Fibroblast of mammary gland (primary cell): ENCODE results near the gene RILPL1.
"Not testable (repeated sequence)": the region's sequence is repeated elsewhere in the genome, so short reads cannot be mapped to it uniquely, and the experiment has no call there.

Source experiments
- DNase-seq: peaks from one replicate; pipeline ENCODE4 v3.0.0-alpha.2; 2010; ENCODE audit warnings: low read depth
- H3K4me3 ChIP-seq: 2 replicates; pipeline ENCODE4 v1.5.1; 2011; ENCODE audit warnings: low read depth, mild to moderate bottlenecking, low read length, moderate library complexity; ENCODE audit not compliant: control insufficient read depth
- CTCF ChIP-seq: conservative IDR thresholded peaks from 2 replicates; pipeline ENCODE4 v1.5.1; 2011; ENCODE audit warnings: low read depth, low read length, inconsistent platforms; ENCODE audit not compliant: control insufficient read depth, insufficient read depth

Gene RILPL1

GRCh38 chr12:123457980-123458779, 75.3 kb downstream of the RILPL1 start, which contains the start of gene SNRNP35:
Gene SNRNP35 (plus strand): TSS chr12:123458139. CDS start chr12:123465541, 7,402 bp downstream.
- peak within 1 kb of the TSS; percentile 73 for H3K4me3 ChIP-seq
- no peak for TF ChIP-seq CTCF
- peak; percentile 82 for DNase-seq

- no peak overlapping the region for H3K4me3 ChIP-seq
- no peak for TF ChIP-seq CTCF
Observed at GRCh38 chr12:123453165-123453564, 80.4 kb downstream of the RILPL1 start.

GRCh38 chr12:123452276-123452550, 81.3 kb downstream of the RILPL1 start:
- not testable (repeated sequence) for H3K4me3 ChIP-seq, DNase-seq

More at GRCh38 chr12:123453165-123453564, 80.4 kb downstream of the RILPL1 start:
- DNase-seq = no peak

GRCh38 chr12:123450636-123451035, 82.9 kb downstream of the RILPL1 start:
- H3K4me3 ChIP-seq = no peak overlapping the region
- no peak for TF ChIP-seq CTCF
- DNase-seq = no peak

GRCh38 chr12:123449856-123450255, 83.7 kb downstream of the RILPL1 start:
- no peak for DNase-seq
- TF ChIP-seq CTCF = no peak
- H3K4me3 ChIP-seq = no peak overlapping the region

- no peak for DNase-seq
- no peak for TF ChIP-seq CTCF
Observed at GRCh38 chr12:123449249-123449733, 84.2 kb downstream of the RILPL1 start.

GRCh38 chr12:123446333-123446713, 87.2 kb downstream of the RILPL1 start:
- no peak overlapping the region for H3K4me3 ChIP-seq
- no peak for DNase-seq
- TF ChIP-seq CTCF = no peak

More at GRCh38 chr12:123449249-123449733, 84.2 kb downstream of the RILPL1 start:
- no peak overlapping the region for H3K4me3 ChIP-seq
